GM12873 (cell line): ENCODE results near the gene SIRPG.

Experiments used
- CTCF ChIP-seq: IDR thresholded peaks from 2 replicates; pipeline ENCODE4 v1.5.1; 2012; ENCODE audit warnings: low read depth, mild to moderate bottlenecking, moderate library complexity, low read length, control low read depth; ENCODE audit not compliant: insufficient read depth; ENCODE audit errors: missing control alignments

Gene SIRPG

GRCh38 chr20:1646975-1647431 is 10.6 kb downstream of the SIRPG start:
- no peak for TF ChIP-seq CTCF

GRCh38 chr20:1644101-1644962 is 13.2 kb downstream of the SIRPG start:
- no peak for TF ChIP-seq CTCF

- TF ChIP-seq CTCF: no peak
Measured at GRCh38 chr20:1637755-1638154, 19.8 kb downstream of the SIRPG start.

GRCh38 chr20:1637226-1637625 is 20.4 kb downstream of the SIRPG start:
- no peak for TF ChIP-seq CTCF

GRCh38 chr20:1636621-1637020 is 21.0 kb downstream of the SIRPG start:
- TF ChIP-seq CTCF: no peak

- no peak for TF ChIP-seq CTCF
Measured at GRCh38 chr20:1635291-1635979, 22.1 kb downstream of the SIRPG start.

- TF ChIP-seq CTCF: no peak
Measured at GRCh38 chr20:1633535-1633934, 24.0 kb downstream of the SIRPG start.
